Adrenal gland (tissue), 5 donors: ENCODE results near the gene ACER3.

Experiments used
- CTCF ChIP-seq, 6 experiments: fragments of 450-650 bp in 4 of 6; fragments of 200-600 bp in 2 of 6; sonication (generic) in 1 of 6; IDR thresholded peaks; 1 replicate in 5 of 6; 2 replicates in 1 of 6; pipeline versions ENCODE4 v1.5.1 to v1.8.0; 2016 to 2021; ENCODE audit warnings: antibody characterized with exemption in 6 of 6, mild to moderate bottlenecking in 2 of 6, moderate library complexity in 1 of 6
- POLR2A ChIP-seq, 2 donors: fragments of 450-650 bp; IDR thresholded peaks; one replicate each; pipeline ENCODE4 v1.6.1; 2017; ENCODE audit warnings: antibody characterized with exemption in 2 of 2, mild to moderate bottlenecking in 2 of 2, moderate library complexity in 1 of 2
- donor health status: DM: no; HTN: no; CAD: no.

GRCh38 chr11:76837696-76838677, 22.7 kb upstream of the ACER3 start:
- TF ChIP-seq CTCF (IDR thresholded peaks at IDR 0.05) (no peak), POLR2A (IDR thresholded peaks at IDR 0.05) (no peak)
